NCI-H524 treated with DMSO at 0.1 percent for 48 hours (cell line): ENCODE data around the gene POLN.

Experiments used
- DNase-seq: peaks from one replicate; lab custom pipeline; 2025; lab: John Stamatoyannopoulos, UW

POLN gene

DNA sequence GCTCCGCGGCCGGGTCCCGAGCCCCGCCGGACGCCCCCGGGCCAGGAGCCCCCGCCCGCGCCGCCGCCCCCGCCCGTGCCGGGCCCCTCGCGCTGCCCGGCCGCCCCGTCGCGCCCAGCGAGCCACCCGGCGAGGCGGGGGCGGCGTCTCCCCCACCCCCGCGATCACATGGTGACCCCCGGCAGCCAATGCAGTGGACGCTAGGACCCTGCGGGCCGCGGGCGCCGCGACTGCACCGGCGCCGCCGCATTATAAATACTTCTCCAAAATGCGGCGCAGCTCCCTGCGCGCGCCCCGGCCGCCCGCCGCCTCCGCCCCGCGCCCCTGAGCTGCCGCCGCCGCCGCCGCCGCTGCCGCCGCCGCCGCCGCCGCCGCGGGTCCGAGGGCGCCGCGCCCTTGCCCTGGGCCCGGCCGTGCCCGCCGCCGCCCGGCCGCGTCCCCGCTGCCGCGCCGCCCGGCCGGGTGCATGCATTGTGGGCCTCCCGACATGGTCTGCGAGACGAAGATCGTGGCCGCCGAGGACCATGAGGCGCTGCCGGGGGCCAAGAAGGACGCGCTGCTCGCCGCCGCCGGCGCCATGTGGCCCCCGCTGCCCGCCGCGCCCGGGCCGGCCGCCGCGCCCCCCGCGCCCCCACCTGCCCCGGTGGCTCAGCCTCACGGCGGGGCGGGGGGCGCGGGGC lies 182.7 kb downstream of the POLN start, which contains the start of gene NAT8L:
Gene NAT8L (plus strand): TSS at position 282 of the 680 bp plus-strand sequence. CDS start 185 bp downstream, at position 467.
- no peak for DNase-seq

DNA sequence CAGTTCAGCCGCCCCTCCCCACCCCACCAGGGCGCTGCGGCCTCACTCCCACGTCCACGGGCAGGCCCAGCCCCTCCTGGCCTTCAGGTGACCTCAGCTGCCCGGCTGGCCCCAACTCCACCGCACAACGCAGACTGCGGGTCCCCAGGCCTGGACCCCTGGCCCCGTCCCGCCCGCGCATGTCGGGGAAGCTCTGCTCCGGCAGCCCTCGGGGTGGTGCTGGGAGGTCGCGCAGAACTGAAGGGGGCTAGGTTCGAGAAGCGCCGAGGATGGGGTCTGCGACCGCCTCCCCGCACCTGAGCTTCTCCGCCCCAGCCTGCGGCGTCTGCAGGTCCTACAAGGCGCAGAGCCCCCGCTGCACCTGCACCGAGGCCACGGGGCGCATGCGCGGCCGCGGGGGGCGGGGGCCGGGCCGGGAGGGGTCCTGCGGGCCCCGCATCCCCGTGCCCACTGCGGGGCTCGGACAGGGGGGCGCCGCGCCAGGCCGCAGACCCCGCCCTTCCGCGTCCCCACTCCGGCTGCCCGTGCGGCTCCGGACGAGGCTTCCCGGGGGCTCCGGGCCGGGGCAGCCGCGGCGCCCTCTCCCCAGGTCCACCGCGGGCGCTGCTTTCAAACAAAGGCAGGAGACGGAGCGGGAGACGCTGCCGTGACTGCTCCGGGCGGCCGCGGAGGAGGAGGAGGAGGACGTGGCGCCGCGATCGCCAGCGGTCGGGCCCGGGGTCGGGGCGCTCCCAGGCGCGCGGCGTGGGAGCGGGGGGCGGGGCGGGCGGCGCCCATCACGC lies 183.5 kb downstream of the POLN start:
- no peak for DNase-seq

DNA sequence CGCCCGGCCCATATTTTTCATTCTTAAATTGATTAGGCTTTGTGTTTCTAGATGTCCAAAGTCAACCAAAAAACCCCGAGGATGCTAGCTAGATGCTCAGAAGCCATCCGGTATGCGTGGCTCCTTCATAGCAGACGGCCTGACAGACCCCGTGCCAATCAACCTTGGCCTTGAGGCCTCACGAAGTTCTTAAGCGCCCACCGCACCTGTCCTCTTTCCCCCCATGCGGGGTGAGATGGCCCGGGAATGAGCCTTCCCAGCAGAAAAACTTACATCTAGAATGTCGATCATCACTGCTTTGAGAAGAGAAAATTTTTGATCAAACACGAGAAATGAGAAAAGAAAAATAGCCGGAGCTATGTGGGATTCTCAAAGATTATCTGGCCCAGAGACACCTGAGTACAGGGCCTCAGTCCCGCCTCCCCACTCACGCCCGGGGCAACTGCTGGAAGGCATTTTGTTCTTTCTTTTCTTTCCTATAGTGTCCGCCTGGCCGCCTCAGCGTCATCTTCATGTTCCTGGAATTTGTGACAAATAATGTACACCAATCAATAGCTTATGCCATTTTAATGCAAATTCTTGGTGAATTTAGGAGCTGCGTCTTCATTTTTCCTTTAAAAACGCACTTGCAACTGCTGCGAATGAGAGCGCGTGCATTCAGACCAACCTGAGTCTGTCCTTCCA lies 184.4 kb downstream of the POLN start:
- no peak for DNase-seq

DNA sequence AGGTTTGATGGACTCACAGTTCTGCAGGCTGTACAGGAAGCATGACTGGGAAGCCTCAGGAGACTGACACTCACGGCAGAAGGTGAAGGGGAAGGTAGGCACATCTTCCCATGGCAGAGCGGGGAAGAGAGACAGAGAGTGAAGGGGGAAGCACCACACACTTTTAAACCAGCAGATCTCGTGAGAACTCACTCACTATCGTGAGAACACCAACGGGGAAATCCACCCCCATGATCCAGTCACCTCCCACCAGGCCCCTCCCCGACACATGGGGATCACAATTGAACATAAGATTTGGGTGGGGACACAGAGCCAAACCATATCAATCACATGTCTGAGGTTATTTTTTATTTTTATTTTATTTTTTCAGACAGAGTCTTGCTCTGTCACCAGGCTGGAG lies 187.7 kb downstream of the POLN start:
- no peak for DNase-seq

GRCh38 chr4:2051086-2051485 lies 190.8 kb downstream of the POLN start:
- DNase-seq: no peak

GRCh38 chr4:2049811-2050210 lies 192.1 kb downstream of the POLN start:
- DNase-seq: no peak

GRCh38 chr4:2049381-2049780 lies 192.5 kb downstream of the POLN start:
- no peak for DNase-seq

DNA sequence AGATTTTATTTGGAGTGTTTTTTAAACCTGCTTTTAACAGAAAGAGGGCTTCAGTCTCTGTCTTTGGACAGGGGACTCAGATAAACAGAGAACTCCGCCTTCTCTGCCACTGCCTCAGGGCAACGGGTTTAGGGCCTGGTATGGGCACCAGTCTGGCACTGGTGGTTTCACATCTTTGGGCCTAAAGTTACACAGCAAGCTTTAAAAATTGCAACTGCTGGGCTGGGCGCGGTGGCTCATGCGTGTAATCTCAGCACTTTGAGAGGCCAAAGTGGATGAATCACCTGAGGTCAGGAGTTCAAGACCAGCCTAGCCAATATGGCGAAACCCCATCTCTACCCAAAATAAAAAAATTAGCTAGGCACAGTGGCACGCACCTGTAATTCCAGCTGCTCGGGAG lies 193.1 kb downstream of the POLN start:
- DNase-seq: no peak

- no peak for DNase-seq
Observed at GRCh38 chr4:2047781-2048581, 193.9 kb downstream of the POLN start.

- DNase-seq: no peak
Observed at GRCh38 chr4:2047031-2047660, 194.8 kb downstream of the POLN start.

- no peak for DNase-seq
Observed at GRCh38 chr4:2046031-2046961, 195.6 kb downstream of the POLN start.

DNA sequence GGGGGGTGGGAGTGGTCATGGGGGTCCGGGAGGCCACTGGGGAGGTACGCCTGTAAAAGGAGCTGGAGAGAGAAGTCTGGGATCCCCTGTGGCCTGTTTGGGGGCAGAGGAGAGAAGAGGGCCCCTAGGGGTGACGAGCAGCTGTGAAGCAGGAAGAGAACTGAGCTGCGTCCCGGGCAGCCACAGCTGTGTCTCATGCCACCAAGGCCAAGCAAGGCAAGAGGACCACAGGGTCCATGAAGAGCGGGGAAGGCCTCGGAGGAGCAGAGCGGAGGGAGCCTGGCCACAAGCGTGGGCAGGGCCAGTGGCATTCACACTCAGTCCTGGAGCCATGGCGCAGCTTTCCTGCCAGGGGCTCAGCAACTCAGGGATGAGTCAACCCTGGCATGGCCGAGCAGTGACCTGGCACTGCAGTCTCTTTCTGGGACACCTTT lies 196.4 kb downstream of the POLN start:
- DNase-seq: no peak

GRCh38 chr4:2044542-2045517 lies 197.1 kb downstream of the POLN start:
- DNase-seq: no peak

DNA sequence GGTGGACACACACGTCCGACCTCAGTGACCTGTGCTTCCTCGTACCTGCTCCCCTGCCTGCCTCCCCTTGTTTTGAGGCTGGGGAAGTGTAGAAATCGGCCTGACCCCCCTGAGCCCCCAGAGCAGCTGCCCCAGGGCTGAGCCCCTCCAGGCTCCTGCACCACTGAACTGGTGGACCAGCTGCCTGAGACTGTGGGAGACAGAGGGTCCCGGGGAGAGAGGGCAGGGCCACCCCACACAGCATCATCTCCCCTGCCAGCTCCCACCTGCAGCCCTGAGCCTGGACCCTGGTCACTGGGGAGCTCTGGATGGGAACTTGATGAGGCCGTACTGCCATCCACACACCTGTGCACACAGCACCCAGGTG lies 197.8 kb downstream of the POLN start:
- DNase-seq: no peak

DNA sequence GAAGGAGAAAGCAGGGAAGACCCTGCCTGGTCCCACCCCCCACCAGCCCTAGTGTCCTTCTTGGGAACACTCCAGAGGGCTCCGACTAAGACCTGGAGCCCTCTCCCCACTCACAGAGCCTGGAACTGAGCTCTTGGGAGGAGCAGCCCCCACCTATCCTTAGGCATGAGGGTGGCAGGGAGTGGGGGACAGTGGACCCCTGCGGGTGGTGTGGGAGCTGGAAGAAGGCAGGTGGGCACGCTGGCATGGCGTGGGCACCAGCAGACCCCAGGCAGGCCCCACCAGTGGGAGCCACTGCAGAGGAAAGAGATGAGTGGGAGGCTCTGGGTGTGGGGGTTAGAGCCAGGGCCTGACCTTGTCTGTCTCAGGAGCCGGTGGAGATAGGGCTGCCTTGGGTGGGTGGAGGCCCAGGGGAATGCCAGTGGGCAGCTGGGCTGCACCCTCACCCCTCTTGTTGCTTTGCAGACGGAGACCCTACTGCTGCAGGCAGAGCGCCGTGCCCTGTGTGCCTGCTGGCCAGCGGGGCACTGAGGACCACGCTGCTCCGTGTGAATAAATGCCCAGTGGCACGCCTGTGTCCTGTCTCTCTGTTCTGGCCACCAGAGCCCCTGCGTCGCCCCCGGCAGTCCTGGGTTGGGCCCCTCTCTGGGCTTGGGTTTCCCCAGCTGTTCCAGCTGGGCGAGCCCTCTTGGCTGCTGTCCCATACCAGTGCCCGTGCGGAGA lies 198.4 kb downstream of the POLN start:
- no peak for DNase-seq

DNA sequence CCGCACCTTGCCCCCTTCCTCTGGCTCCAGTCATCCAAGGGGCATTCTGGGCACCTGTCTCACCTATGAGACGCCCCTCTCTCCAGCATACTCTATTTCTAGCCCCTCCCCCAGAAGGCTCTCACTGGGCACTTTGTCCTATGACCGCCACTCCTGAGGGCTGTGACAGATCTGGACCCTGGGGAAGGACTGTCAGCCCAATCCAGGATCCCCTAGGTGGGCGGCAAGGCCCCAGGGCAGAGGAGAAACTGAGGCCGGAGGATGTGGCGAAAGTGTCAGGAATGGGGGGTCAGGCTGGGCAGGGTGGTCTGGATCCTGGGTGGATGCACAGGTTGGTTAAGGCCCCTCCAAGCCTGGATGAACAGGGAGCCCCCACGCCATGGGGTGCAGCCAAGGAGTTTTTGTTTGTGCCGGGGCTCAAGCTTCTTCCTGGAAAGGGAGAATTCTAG lies 198.9 kb downstream of the POLN start:
- DNase-seq: no peak

- no peak for DNase-seq
Observed at GRCh38 chr4:2042204-2042946, 199.5 kb downstream of the POLN start.
